Measurements from ENCODE around the gene HTR1E.
"Not testable (repeated sequence)": the region's sequence is repeated elsewhere in the genome, so short reads cannot be mapped to it uniquely, and the experiment has no call there.

Gene HTR1E

GRCh38 chr6:86966271-86966670 is 28.9 kb downstream of the HTR1E start:
- DNase-seq = no peak
- intact Hi-C loops (cut with DNase I) = no loop called here

GRCh38 chr6:86969573-86969972 is 32.2 kb downstream of the HTR1E start:
- DNase-seq = no peak
- intact Hi-C loops (cut with DNase I) = no loop called here

- intact Hi-C loops (cut with DNase I) = no loop called here
- no peak for DNase-seq
Observed at GRCh38 chr6:86973088-86973487, 35.8 kb downstream of the HTR1E start.

GRCh38 chr6:86978251-86978650 is 40.9 kb downstream of the HTR1E start:
- no peak for DNase-seq
- intact Hi-C loops (cut with DNase I) = no loop called here

- intact Hi-C loops (cut with DNase I) = no loop called here
- DNase-seq = no peak
Observed at GRCh38 chr6:87001494-87001893, 64.2 kb downstream of the HTR1E start.

- intact Hi-C loops (cut with DNase I); DNase-seq: not testable (repeated sequence)
Observed at GRCh38 chr6:87002391-87002790, 65.1 kb downstream of the HTR1E start.

- DNase-seq; intact Hi-C loops (cut with DNase I): not testable (repeated sequence)
Observed at GRCh38 chr6:87006541-87006940, 69.2 kb downstream of the HTR1E start.

GRCh38 chr6:87009581-87009980 is 72.3 kb downstream of the HTR1E start:
- peak in 1 of 10 donors; percentile 80 for DNase-seq
- intact Hi-C loops (cut with DNase I) = not testable (repeated sequence)

GRCh38 chr6:87012035-87012434 is 74.7 kb downstream of the HTR1E start:
- DNase-seq = no peak
- intact Hi-C loops (cut with DNase I) = no loop called here

GRCh38 chr6:87012743-87013142 is 75.4 kb downstream of the HTR1E start:
- intact Hi-C loops (cut with DNase I) = no loop called here
- no peak for DNase-seq

- DNase-seq = no peak
- intact Hi-C loops (cut with DNase I) = no loop called here
Observed at GRCh38 chr6:87016772-87017171, 79.4 kb downstream of the HTR1E start.

GRCh38 chr6:87027021-87027420 is 89.7 kb downstream of the HTR1E start:
- intact Hi-C loops (cut with DNase I) = loop anchor here (5.0 to 10.0 kb wide), 2 partner anchors 1102 to 1270 kb away; no protein-coding TSS in a partner anchor
- DNase-seq = no peak

- intact Hi-C loops (cut with DNase I) = loop anchor here (5.0 to 10.0 kb wide), 2 partner anchors 1105 to 1273 kb away; no protein-coding TSS in a partner anchor
- DNase-seq = no peak
Observed at GRCh38 chr6:87029711-87030314, 92.5 kb downstream of the HTR1E start.

- no peak for DNase-seq
- intact Hi-C loops (cut with DNase I) = no loop called here
Observed at GRCh38 chr6:87040729-87041128, 103.4 kb downstream of the HTR1E start.

- DNase-seq = no peak
- intact Hi-C loops (cut with DNase I) = no loop called here
Observed at GRCh38 chr6:87045521-87046075, 108.3 kb downstream of the HTR1E start.

- no peak for DNase-seq
- intact Hi-C loops (cut with DNase I) = no loop called here
Observed at GRCh38 chr6:87049779-87050178, 112.5 kb downstream of the HTR1E start.

GRCh38 chr6:87053312-87053711 is 116.0 kb downstream of the HTR1E start:
- DNase-seq = no peak
- intact Hi-C loops (cut with DNase I) = no loop called here

- intact Hi-C loops (cut with DNase I) = no loop called here
- no peak for DNase-seq
Observed at GRCh38 chr6:87054143-87054833, 117.0 kb downstream of the HTR1E start.

GRCh38 chr6:87059943-87060342 is 122.6 kb downstream of the HTR1E start:
- DNase-seq = peak in 2 of 10 donors; percentile 59 to 69
- intact Hi-C loops (cut with DNase I) = loop anchor here (10.0 kb wide), 1 partner anchor 175 kb away; no protein-coding TSS in a partner anchor

- intact Hi-C loops (cut with DNase I) = loop anchor here (5.0 to 10.0 kb wide), 2 partner anchors 170 to 1807 kb away; no protein-coding TSS in a partner anchor
Observed at GRCh38 chr6:87065117-87065516, 127.8 kb downstream of the HTR1E start.

More at GRCh38 chr6:87065117-87065516, 127.8 kb downstream of the HTR1E start:
- DNase-seq = no peak
